Esophagus squamous epithelium (tissue), 4 donors: ENCODE results near the gene COL8A2.

Experiments
- POLR2A ChIP-seq, 4 donors: fragments of 450-650 bp; IDR thresholded peaks; one replicate each; pipeline ENCODE4 v1.6.1; 2017; ENCODE audit warnings: antibody characterized with exemption in 4 of 4, mild to moderate bottlenecking in 4 of 4, moderate library complexity in 3 of 4
- TF ChIP-seq, protein P1 (sequence below), 6 experiments: fragments of 450-650 bp in 4 of 6; fragments of 200-600 bp in 2 of 6; sonication (generic) in 2 of 6; IDR thresholded peaks; one replicate each; pipeline ENCODE4 v1.5.1; 2016 to 2019; ENCODE audit warnings: antibody characterized with exemption in 6 of 6, mild to moderate bottlenecking in 4 of 6, moderate library complexity in 4 of 6

DNA sequence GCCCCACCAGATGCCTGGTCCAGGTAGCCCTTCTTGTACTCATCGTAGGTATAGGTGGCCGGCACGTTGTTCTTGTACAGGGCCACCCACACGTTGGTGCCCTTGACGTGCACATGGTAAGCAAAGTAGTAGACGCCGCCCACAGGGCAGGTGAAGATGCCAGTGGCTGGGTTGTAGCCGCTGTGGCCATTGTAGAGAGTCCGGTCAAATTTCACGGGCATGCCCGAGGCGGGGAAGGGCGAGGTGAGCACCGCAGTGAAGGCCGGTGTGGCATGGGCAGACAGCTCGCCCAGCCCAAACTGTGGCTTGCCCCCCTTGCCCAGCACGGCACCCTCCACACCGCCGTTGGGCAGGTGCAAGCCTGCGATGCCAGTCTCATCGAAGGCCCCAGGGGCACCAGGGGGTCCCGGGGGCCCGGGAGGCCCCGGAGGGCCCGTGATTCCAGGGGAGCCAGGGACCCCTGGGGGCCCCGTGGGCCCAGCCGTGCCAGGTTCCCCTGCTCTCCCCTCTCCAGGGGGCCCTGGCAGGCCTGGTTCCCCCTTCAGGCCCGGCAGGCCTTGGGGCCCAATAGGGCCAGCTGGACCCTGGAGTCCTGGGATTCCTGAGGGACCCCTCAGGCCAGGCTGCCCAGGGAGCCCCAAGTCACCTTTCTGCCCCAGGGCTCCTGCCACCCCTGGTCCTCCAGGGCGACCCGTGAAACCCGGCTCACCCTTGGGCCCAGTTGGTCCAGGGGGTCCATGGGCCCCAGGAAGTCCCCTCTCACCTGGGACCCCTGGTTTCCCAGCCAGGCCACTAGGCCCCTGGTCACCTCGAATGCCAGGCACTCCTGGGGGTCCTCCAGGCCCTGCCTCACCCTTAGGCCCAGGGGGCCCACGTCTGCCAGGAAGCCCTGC lies 27.1 kb downstream of the COL8A2 start:
- TF ChIP-seq, protein P1, sequence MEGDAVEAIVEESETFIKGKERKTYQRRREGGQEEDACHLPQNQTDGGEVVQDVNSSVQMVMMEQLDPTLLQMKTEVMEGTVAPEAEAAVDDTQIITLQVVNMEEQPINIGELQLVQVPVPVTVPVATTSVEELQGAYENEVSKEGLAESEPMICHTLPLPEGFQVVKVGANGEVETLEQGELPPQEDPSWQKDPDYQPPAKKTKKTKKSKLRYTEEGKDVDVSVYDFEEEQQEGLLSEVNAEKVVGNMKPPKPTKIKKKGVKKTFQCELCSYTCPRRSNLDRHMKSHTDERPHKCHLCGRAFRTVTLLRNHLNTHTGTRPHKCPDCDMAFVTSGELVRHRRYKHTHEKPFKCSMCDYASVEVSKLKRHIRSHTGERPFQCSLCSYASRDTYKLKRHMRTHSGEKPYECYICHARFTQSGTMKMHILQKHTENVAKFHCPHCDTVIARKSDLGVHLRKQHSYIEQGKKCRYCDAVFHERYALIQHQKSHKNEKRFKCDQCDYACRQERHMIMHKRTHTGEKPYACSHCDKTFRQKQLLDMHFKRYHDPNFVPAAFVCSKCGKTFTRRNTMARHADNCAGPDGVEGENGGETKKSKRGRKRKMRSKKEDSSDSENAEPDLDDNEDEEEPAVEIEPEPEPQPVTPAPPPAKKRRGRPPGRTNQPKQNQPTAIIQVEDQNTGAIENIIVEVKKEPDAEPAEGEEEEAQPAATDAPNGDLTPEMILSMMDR (IDR thresholded peaks at IDR 0.05): no peak
- TF ChIP-seq POLR2A (IDR thresholded peaks at IDR 0.05): no peak
